GM12892 (cell line): ENCODE measurements around the gene CCNQ.

Source experiments
- DNase-seq: peaks from one replicate; pipeline ENCODE4 v3.0.0; 2011; ENCODE audit not compliant: insufficient read length
- FAIRE-seq: peaks from 2 replicates; lab custom pipeline; 2011; peaks lifted over from hg19 to GRCh38; lab: Jason Lieb, UNC
- POLR2A ChIP-seq: IDR thresholded peaks from 2 replicates; pipeline ENCODE4 v1.6.1; 2011; ENCODE audit warnings: low read depth, low read length, control low read depth
- POLR2AphosphoS5 ChIP-seq: IDR thresholded peaks from 2 replicates; pipeline ENCODE4 v1.6.1; 2011; ENCODE audit warnings: low read depth, low read length, control low read depth
- TAF1 ChIP-seq: IDR thresholded peaks from 2 replicates; pipeline ENCODE4 v1.6.1; 2011; ENCODE audit warnings: low read depth, mild to moderate bottlenecking, control low read depth, low read length, borderline replicate concordance

Gene CCNQ

DNA sequence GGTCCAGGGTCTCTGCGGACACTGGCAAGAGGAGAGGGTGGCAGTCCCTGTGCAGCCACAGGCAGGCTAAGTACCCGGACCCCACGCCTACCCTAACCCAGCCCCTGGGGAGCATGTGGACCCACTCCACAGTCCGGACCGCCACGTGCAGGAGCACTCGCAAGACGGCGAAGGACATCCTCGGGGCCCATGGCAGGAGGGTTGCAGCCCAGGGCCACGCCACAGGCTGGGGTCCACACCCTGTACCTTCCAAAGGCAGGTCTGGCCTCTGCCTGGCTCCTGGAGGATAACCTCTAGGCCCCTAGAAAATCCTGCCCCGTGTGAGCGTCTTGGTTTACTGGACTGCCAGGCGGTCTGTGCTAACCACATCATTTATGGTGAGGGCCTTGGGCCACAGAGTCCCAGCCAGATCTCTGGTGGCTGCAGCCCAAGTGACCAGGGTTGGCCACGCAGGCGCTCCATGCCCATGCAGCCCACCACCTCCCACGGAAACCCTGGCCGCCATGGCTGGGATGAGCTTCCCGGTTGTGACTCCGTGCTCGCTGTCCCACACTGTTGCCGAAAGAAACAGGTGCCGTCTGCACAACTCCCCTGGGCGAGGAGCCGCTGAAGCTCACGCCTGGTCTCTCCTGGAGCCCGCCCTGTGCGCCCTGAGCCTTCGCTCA, 10.0 kb downstream of the CCNQ start:
- TF ChIP-seq POLR2AphosphoS5 (no peak), POLR2A (no peak), TAF1 (no peak)
- DNase-seq (no peak), FAIRE-seq (no peak)

DNA sequence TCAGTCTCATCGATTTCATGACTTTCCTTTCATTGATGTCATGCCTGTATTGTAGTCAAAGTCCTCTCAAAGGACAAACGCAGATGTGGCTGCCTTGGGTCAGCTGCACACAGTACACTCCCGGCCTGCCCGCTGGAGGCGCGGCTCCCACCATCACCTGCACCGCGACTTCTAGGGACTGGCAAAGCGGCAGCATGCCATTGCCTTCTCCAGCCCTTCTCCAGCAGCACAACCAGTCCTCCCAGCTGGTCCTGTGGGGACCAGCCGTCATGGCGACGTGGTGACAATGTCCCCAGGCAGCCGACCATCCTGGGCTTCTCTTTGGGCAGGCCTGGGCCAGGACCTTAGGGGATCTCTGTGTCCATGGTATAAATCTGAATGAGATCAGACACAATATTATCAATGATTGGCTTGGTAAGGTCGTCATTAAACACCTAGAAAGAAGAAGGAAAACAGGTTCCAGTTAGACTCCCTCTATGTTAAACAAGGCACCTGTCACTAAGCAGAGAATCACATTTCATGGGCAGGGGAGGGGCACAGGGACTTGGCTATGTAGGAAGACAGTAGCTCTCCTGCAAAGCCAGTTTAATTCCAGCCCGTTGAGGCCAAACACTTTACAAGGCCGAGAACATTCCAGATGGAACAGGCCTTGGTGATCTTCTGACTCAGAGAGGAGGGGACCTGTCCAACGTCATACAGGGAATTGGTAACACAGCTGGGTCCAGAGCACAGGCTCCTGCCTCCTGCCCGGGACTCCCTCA, 10.7 kb downstream of the CCNQ start:
- FAIRE-seq (no peak), DNase-seq (no peak)
- TF ChIP-seq POLR2A (no peak), TAF1 (no peak), POLR2AphosphoS5 (no peak)

- DNase-seq, result no peak
- TF ChIP-seq TAF1 (no peak), POLR2A (no peak), POLR2AphosphoS5 (no peak)
- no peak for FAIRE-seq
Observed at GRCh38 chrX:153587342-153587741, 11.6 kb downstream of the CCNQ start.

GRCh38 chrX:153585827-153586226, 13.1 kb downstream of the CCNQ start:
- DNase-seq (no peak), FAIRE-seq (no peak)
- no peak for TF ChIP-seq POLR2AphosphoS5

GRCh38 chrX:153583433-153583832, 15.5 kb downstream of the CCNQ start:
- FAIRE-seq (no peak), DNase-seq (no peak)
- TF ChIP-seq TAF1 (no peak), POLR2AphosphoS5 (no peak), POLR2A (no peak)

DNA sequence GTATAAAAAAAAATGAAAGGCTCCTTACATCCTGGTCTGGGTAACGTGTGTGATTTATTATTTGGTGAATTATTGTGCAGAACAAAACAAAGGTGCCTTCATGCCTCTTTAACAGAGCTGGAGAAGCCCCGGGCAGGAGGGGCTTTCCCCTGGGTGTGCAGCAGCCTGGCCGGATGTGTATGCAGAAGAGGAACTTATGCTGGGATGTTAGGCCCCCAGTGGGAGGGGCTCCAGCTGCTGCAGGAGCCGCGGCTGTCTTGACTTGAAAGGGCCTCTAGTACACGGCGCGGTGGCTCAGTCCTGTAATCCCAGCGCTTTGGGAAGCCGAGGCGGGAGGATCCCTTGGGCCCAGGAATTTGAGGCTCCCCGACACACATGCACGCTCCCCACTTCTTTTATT, 16.0 kb downstream of the CCNQ start:
- FAIRE-seq, result peak; percentile 78
- peak; percentile 87 for DNase-seq
- TF ChIP-seq POLR2A (no peak; the same call in 1 of the 2 replicates), POLR2AphosphoS5 (no peak), TAF1 (no peak)

GRCh38 chrX:153580700-153581386, 18.1 kb downstream of the CCNQ start:
- no peak for DNase-seq
- FAIRE-seq, result no peak
- no peak for TF ChIP-seq POLR2AphosphoS5
- no peak for TF ChIP-seq TAF1
- TF ChIP-seq POLR2A, result no peak

DNA sequence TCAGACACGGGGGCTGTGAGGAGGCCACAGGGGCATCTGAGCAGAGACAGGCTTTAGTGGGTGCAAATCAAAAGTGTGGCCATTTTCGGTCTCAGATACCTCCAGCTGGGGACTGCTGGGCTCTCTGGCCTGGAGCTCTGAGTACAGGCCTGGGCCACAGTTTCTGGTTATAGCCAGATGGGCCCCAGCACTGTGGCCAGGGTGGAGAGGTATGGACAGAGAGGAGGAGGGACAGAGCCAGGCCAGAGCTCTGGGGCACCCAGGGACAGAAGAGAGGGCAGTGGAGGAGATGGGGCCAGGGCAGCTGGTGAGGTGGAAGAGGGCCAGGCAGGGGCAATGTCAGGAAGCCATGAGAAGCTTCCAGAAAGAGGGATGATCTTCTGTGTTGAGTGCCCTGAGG, 20.1 kb downstream of the CCNQ start:
- TF ChIP-seq TAF1 (no peak), POLR2AphosphoS5 (no peak), POLR2A (no peak)
- DNase-seq (no peak), FAIRE-seq (no peak)

- FAIRE-seq (no peak), DNase-seq (no peak)
- TF ChIP-seq POLR2A (no peak), POLR2AphosphoS5 (no peak), TAF1 (no peak)
Observed at GRCh38 chrX:153578200-153578835, 20.6 kb downstream of the CCNQ start.

DNA sequence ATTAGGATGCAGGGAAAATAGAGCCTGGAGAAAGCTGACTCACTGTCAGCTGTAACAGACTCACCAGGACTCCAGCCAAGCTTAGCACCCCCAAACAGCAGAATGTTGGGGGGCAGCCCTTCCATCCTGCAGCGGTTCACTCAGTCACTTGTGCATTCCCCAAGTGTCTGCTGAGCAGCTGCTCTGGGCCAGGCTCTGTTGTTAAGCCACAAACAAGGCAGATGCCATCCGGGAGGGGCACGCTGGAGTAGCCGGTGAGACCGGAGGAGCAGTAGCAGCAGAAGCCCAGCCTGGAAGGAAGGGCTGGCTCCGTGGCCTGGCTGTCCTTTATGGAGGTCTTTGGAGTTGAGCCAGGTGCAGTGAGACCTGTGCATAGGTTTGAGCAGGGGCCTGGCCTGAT, 22.0 kb downstream of the CCNQ start:
- TF ChIP-seq POLR2AphosphoS5 (no peak), TAF1 (no peak), POLR2A (no peak)
- DNase-seq (no peak), FAIRE-seq (no peak)

- DNase-seq (no peak), FAIRE-seq (no peak)
- no peak for TF ChIP-seq TAF1
- TF ChIP-seq POLR2AphosphoS5, result no peak
- no peak for TF ChIP-seq POLR2A
Observed at GRCh38 chrX:153576239-153576870, 22.6 kb downstream of the CCNQ start.
